Non-pigmented ciliary epithelial cell (primary cell): ENCODE data around the gene NAPSA.

Source experiments
- DNase-seq: peaks from one replicate; pipeline ENCODE4 v3.0.0-alpha.2; 2010; ENCODE audit warnings: low read depth

Gene NAPSA

DNA sequence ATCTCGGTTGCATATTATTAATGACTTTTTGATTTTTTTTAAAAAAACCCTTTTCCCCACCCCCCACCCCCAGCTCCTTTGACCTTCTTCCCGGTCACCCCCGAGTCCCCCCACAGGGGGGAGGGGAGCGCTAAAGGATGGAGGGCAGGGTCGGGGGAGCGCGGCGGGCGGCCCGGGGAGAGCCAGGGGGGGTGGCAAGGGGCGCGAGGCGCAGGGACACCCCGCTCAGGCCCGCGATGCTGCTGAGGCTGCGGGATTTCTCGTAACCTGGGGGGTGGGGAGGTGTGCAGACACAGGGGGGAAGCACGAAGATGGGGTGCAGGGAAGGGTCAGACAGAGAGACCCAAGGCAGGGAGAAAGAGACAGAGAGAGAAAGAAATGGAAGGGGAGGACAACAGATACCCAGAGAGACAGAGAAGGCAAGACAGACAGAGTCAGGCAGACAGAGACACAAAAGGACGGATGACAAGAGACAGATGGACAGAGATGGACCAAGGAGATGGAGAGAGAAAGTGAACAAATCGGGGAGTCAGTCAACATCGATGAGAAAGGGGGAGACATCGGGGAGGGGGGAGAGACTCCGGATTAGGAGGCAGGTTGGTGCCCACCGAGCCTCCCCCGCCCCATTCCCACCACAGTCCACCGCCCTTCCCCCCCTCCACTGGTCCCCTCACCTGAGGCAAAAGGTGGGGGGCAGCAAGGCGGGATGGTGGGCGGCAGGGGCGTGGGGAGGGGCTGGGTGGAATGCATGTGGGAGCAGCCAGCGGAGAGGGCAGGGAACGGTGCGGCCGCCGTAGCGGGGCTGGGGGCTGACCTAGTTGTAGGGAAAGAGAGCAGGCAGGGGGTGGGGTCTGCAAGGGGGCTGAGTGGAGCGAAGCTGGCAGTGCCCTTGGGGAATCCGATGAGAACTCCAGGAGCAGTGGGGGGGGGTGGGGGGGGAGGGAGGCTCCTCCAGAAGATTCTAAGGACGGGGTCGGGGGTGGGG lies 50.4 kb downstream of the NAPSA start:
- DNase-seq, result no peak

DNA sequence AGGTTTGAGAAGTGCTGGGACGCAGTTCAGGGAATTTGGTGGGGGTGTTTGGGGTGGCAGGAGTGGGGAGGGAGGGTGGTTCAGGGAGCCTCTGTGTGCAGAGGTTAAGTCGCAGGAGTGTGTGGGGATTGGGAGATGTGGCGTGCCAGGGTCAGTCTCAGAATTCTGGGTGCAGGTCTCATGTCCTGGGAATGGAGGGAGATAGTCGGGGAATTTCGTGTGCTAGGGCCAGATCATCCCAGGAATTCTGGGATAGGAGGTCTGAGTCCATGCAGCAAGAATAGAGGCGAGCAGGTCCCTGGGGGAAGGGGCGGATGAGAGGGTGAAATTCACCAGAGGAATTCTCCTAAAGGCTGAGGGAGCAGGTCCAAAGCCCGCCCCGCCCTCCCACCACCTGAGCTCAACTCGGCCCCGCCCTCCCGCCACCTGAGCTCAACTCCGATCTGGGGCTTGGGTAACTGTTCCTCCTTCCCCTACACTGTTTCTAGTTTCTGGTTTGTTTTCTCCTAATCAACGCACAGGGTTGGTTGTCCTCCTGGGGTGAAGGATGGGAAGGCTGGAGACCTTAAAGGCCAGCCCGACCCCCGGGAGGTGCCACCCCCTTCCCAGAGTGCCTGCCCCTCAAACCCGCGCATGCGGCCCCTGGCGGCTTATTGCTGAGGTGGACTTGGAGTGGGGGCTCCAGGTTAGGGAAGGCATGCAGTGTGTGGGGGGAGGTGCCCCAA lies 51.5 kb downstream of the NAPSA start:
- no peak for DNase-seq

DNA sequence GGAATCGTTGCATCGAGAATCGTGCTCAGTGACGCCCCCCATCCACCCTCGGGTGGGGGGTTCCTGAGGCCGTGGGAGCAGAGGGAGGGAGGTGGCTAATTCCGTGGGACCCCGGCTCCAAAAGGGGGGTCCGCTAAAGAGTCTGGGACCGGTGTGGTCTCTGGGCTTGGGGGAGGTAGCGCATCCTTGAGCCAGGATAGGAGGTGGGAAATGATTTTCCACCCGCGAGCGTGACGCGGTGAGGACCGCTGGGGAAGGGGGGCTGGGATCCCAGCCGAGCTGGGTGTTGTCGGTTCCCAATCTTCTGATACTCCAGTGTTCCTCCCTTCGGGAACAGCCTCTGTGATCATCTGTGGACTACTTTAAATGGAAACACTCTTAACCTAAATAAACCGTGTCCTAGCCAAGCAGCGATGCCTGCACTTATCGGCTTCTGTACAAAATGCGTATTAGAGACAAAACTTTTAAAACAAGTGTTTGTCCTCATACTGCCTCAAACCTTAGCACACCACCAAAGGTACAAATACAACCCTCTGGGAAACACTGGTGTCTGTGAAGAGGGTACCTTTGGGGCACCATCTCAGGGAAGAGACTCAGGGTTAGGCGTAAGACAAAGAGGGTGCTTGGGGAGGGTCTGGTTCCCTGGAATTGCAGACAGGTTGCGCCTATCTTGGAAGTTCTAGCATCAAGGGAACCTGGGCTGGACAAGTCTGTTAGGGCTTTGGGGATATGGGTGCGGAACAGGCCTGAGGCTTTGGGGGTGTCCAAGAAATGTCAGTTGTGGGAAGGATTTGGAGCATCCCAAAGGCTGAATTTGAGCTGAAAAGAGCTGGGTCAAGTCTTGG lies 52.2 kb downstream of the NAPSA start:
- no peak for DNase-seq

DNA sequence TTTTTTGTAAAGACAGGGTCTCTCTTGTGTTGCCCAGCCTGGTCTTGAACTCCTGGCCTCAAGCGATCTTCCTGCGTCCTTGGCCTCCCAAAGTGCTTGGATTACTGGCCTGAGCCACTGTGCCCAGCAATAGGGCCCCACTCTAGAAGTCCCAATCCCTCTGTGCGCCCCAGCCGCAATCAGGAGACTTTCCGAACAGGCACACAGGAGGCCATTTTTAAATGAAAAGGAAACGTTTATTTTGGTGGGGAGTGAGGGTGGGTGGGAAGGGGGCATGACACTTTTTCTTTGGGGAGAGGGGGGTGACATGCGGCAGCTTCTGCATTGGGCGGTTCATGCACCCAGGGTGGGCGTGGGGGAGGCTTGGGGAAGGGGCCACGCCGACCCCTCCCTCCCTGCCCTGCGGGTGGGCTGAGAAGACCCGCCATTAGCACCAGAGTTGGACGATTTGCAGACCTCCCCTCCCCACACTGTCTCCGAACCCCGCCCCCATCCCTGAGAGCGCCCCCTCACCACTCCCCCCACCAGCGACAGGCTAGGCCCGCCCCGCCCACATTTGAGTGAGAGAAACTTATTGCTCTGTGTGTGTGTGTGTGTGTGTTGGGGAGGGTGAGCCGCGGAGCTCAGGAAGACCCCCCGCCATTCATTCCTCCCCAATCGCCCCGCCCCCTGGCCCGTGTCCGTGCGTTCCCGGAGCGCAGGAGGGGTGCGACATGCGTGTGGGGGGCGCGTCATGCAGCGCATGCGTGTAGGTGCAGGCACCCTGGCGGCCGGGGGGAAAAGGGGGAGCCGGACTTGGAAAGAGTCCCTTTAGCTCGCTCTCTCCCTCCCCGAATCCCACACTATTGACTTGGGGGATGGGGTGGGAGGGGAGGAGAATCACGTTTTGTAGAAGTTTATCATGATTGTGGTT lies 53.5 kb downstream of the NAPSA start:
- no peak for DNase-seq

DNA sequence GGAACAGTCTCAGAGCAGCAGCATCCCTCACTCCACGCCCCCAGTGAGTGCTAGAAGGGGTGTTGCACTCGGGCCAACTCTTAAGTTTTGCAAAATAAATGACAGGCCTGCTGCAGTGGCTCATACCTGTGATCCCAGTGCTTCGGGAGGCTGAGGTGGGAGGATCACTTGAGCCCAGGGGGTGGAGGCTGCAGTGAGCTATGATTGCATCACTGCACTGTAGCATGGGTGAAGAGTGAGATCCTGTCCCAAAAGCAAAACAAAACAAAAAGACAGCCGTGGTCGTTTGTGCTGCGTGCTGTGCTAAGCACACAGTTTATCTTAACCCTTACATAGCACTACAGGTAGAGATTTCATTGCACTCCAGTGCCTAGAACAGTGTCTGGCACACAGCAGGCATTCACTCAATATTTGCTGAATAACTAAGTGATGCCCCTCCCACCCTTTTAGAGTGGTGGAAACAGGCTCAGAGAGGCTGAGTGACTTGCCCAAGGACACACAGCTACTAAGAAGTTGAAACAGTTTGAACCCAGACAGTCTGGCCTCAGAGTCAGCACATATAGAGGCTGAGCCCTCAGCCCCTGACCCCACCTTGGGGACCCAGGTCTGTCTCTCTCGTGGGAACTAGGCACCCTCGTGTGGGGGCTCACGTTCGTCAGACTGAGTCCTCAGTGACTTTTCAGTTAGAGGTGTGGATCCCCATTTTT lies 54.5 kb downstream of the NAPSA start:
- DNase-seq, result no peak

DNA sequence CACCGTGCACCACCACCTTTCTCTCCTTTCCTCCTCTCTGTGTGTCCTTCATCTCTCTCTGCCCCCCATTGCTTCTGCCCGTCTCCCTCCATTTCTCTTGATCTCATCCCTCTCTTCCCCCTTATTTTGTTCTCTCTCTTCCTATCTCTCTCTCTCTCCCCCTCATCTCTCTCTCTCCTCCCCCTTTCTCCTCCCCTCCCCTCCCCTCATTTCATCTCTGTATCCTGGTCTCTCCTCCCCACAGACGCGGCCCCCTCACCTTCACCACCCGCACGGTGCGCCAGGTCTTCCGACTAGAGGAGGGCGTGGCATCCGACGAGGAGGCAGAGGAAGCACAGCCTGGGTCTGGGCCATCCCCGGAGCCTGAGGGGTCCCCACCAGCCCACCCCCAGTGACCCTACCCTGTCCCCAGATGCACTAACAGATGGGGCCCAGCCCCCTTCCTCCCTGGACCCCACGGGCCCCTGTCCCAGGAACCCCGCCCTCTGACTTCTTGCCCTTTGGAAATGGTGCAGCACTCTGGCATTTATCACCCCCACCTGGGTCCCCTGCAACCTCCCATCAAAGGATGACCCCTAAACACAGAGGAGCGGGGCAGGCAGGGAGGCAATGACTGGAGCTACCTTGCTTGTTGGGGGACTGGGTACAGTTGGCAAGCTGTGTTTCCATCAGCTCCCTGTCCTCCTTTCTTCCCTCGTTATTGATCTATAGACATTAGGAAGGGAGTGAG lies 55.9 kb downstream of the NAPSA start:
- DNase-seq, result no peak

DNA sequence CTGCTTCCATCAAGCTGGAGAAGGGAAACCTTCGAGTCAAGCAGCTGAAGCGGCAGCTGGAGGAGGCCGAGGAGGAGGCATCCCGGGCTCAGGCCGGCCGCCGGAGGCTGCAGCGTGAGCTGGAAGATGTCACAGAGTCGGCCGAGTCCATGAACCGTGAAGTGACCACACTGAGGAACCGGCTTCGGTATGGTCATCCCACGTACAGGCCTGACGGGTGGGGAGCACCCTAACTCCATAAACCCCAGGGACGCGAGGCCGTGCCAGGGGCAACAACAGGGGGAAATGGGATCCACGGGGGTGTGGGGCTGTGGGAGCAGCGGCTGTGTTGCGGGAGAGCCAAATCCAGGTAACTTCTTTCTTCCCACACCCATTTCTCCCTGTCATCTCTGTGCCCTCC lies 56.4 kb downstream of the NAPSA start:
- DNase-seq, result no peak
